ENCODE measurements around the gene GJC1. TPM values are rescaled to one million over a fixed set of nuclear protein-coding genes. Genes with fewer than 3 reads are reported as not detected.

The GJC1 gene
- total RNA-seq, 4 donors from 2014 or later = 3.1 to 18.6 (median 9.0) TPM

GRCh38 chr17:44754276-44754675 is 75.8 kb downstream of the GJC1 start:
- Histone ChIP-seq H3K4me1 (peaks cover 0 to 9% (median 6%) of the 10 kb centered on the region in 4 donors), H3K27ac (no peak overlapping the region), H3K4me3 (no peak overlapping the region), H3K36me3 (peaks cover 0 to 27% (median 0%) of the 10 kb centered on the region in 3 donors), H3K27me3 (peaks cover 0 to 16% of the 10 kb centered on the region in 2 donors), H3K9me3 (peaks cover 0 to 4% (median 0%) of the 10 kb centered on the region in 4 donors)
- no peak for DNase-seq (ENCODE audit: low spot score in 2 of 2)
- 63 to 65% methylated on average over 7 of the region's 7 CpGs for WGBS, 2 donors
- TF ChIP-seq CTCF (IDR thresholded peaks at IDR 0.05) (no peak), POLR2A (IDR thresholded peaks at IDR 0.05) (no peak)

- Histone ChIP-seq H3K27ac (no peak overlapping the region), H3K4me3 (no peak overlapping the region), H3K9me3 (peaks cover 0 to 4% (median 0%) of the 10 kb centered on the region in 4 donors), H3K27me3 (peaks cover 0 to 8% of the 10 kb centered on the region in 2 donors), H3K4me1 (peaks cover 0 to under 1% (median 0%) of the 10 kb centered on the region in 4 donors), H3K36me3 (peaks cover 0 to 37% (median 0%) of the 10 kb centered on the region in 3 donors)
- no peak for TF ChIP-seq POLR2A (IDR thresholded peaks at IDR 0.05)
- no peak for TF ChIP-seq CTCF (IDR thresholded peaks at IDR 0.05)
- no peak for TF ChIP-seq EP300 (IDR thresholded peaks at IDR 0.05)
- DNase-seq (ENCODE audit: low spot score in 2 of 2) = no peak
- WGBS, 2 donors = 79 to 82% methylated on average over 15 to 17 of the region's 17 CpGs
Measured at GRCh38 chr17:44752953-44753861, 76.9 kb downstream of the GJC1 start.

GRCh38 chr17:44751806-44752205 is 78.3 kb downstream of the GJC1 start:
- peaks cover 0 to 51% (median 0%) of the 10 kb centered on the region in 3 donors for H3K36me3 ChIP-seq
- DNase-seq (ENCODE audit: low spot score in 2 of 2) = no peak
- no peak overlapping the region for H3K4me3 ChIP-seq
- no peaks in the 10 kb centered on the region for H3K4me1 ChIP-seq
- H3K27ac ChIP-seq = no peak overlapping the region
- no peak for TF ChIP-seq EP300 (IDR thresholded peaks at IDR 0.05)
- TF ChIP-seq POLR2A (IDR thresholded peaks at IDR 0.05) = no peak
- TF ChIP-seq CTCF (IDR thresholded peaks at IDR 0.05) = no peak
- WGBS, 2 donors = 80 to 87% methylated on average over 10 of the region's 10 CpGs
- H3K9me3 ChIP-seq = peaks cover 0 to 4% (median 0%) of the 10 kb centered on the region in 4 donors
- no peaks in the 10 kb centered on the region for H3K27me3 ChIP-seq

- Histone ChIP-seq H3K4me1 (no peaks in the 10 kb centered on the region), H3K27ac (no peak overlapping the region), H3K9me3 (peaks cover 0 to 4% (median 0%) of the 10 kb centered on the region in 4 donors), H3K36me3 (peaks cover 0 to 53% (median 0%) of the 10 kb centered on the region in 3 donors), H3K27me3 (no peaks in the 10 kb centered on the region), H3K4me3 (no peak overlapping the region)
- TF ChIP-seq POLR2A (IDR thresholded peaks at IDR 0.05) = no peak
- no peak for TF ChIP-seq CTCF (IDR thresholded peaks at IDR 0.05)
- TF ChIP-seq EP300 (IDR thresholded peaks at IDR 0.05) = no peak
- 94 to 95% methylated on average over 7 of the region's 7 CpGs for WGBS, 2 donors
- DNase-seq (ENCODE audit: low spot score in 2 of 2) = no peak
Measured at GRCh38 chr17:44751331-44751730, 78.8 kb downstream of the GJC1 start.

GRCh38 chr17:44749980-44750318 is 80.1 kb downstream of the GJC1 start:
- no peak for DNase-seq (ENCODE audit: low spot score in 2 of 2)
- H3K27me3 ChIP-seq = no peaks in the 10 kb centered on the region
- no peaks in the 10 kb centered on the region for H3K4me1 ChIP-seq
- 33 to 41% methylated on average over 9 of the region's 9 CpGs for WGBS, 2 donors
- no peak overlapping the region for H3K27ac ChIP-seq
- peaks cover 0 to 53% (median 0%) of the 10 kb centered on the region in 3 donors for H3K36me3 ChIP-seq
- TF ChIP-seq EP300 (IDR thresholded peaks at IDR 0.05) (no peak), POLR2A (IDR thresholded peaks at IDR 0.05) (no peak), CTCF (IDR thresholded peaks at IDR 0.05) (no peak)
- no peak overlapping the region for H3K4me3 ChIP-seq
- H3K9me3 ChIP-seq = no peaks in the 10 kb centered on the region

Measured in tibial nerve (tissue), 4 donors.